HepG2 (cell line): ENCODE results near the gene TMEM114.

Experiments
- ARHGAP35 ChIP-seq: sonication (generic); formaldehyde crosslinking; IDR thresholded peaks from 2 replicates; pipeline ENCODE4 v1.9.0; 2022; ENCODE audit warnings: mild to moderate bottlenecking, inconsistent platforms, moderate library complexity, missing genetic modification reagents, borderline replicate concordance
- POLR2A ChIP-seq, 2 experiments: IDR thresholded peaks; 2 replicates each; pipeline ENCODE4 v1.6.1; 2011; ENCODE audit warnings: low read depth in 2 of 2, low read length in 2 of 2, mild to moderate bottlenecking in 1 of 2, moderate library complexity in 1 of 2; ENCODE audit not compliant: insufficient read depth in 1 of 2
- TAF1 ChIP-seq: sonication (generic); formaldehyde crosslinking; IDR thresholded peaks from 2 replicates; pipeline ENCODE4 v1.4.0; 2020; ENCODE audit warnings: missing genetic modification reagents
- ZNF644 ChIP-seq: IDR thresholded peaks from 2 replicates; pipeline ENCODE4 v1.6.1; 2016; ENCODE audit warnings: low read depth
- TF ChIP-seq, protein P1 (sequence below): sonication (generic); formaldehyde crosslinking; IDR thresholded peaks from 2 replicates; pipeline ENCODE4 v1.5.0; 2020; ENCODE audit warnings: mild to moderate bottlenecking, missing genetic modification reagents, moderate library complexity

GRCh38 chr16:8544406-8544805 is 45.9 kb downstream of the TMEM114 start:
- no peak for TF ChIP-seq POLR2A (IDR thresholded peaks at IDR 0.05; ENCODE audit: insufficient read depth in 1 of 2, low read depth in 2 of 2, low read length in 2 of 2)
- no peak for TF ChIP-seq TAF1 (CRISPR knock-in tag)
- TF ChIP-seq ARHGAP35 (CRISPR knock-in tag) = no peak
- no peak for TF ChIP-seq ZNF644 (CRISPR knock-in tag)
- TF ChIP-seq, protein P1, sequence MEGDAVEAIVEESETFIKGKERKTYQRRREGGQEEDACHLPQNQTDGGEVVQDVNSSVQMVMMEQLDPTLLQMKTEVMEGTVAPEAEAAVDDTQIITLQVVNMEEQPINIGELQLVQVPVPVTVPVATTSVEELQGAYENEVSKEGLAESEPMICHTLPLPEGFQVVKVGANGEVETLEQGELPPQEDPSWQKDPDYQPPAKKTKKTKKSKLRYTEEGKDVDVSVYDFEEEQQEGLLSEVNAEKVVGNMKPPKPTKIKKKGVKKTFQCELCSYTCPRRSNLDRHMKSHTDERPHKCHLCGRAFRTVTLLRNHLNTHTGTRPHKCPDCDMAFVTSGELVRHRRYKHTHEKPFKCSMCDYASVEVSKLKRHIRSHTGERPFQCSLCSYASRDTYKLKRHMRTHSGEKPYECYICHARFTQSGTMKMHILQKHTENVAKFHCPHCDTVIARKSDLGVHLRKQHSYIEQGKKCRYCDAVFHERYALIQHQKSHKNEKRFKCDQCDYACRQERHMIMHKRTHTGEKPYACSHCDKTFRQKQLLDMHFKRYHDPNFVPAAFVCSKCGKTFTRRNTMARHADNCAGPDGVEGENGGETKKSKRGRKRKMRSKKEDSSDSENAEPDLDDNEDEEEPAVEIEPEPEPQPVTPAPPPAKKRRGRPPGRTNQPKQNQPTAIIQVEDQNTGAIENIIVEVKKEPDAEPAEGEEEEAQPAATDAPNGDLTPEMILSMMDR (CRISPR knock-in tag) = no peak
